GM19438 (cell line): Measurements from ENCODE around the gene ZC3H13.

ENCODE experiments used
- ATAC-seq: cut with Tn5 transposase; IDR thresholded peaks from one replicate; pipeline ENCODE4 v1.9.1; 2021; ENCODE audit warnings: low read depth; ENCODE audit not compliant: unreplicated experiment

Gene ZC3H13

DNA sequence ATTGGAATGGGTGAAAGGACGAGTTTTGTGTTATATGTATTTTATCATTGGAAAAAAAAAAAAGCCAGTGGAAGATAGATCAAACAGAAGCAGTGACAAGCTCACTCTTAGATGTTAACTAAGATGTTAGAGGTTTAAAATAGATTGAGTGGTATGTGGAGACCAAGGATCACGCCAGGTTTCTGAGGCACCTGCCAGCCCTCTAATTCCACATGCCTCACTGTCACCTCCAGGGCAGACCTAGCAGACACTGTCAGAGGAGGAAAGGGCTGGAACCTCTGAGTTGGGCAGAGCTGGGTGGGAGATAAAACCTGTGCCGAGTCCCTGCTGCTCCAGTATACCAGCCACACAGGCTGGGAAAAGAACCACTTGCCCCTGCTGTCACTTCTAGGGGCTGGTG is 143.5 kb downstream of the ZC3H13 start:
- ATAC-seq, result no peak

DNA sequence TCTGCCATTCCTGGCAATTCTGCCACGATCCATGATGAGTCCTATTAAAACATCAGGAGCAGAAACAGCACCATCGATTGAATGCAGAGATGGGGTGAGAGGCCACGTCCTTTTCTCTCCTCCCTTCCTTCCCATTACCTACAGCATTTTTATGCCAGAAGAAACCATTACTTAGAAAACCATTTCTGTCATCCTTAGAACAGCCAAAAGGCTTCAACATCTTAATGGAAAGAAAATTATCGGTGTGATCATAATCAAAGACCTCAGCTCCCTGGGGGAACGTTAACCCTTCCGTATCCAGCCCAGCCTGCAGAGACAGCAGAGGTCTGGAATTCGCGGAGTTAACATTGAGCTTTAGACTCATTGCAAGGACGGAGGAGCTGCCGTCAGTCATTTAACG is 145.0 kb downstream of the ZC3H13 start:
- no peak for ATAC-seq
